HEK293T (cell line): ENCODE results near the gene CIB4.

Experiments used
- ARNT ChIP-seq: fragments of 450-650 bp; IDR thresholded peaks from 2 replicates; pipeline ENCODE4 v1.6.1; 2017; ENCODE audit warnings: mild to moderate bottlenecking
- BHLHE40 ChIP-seq: fragments of 450-650 bp; IDR thresholded peaks from 2 replicates; pipeline ENCODE4 v1.6.1; 2016; ENCODE audit warnings: mild to moderate bottlenecking, moderate library complexity, borderline replicate concordance
- CTBP1 ChIP-seq: fragments of 450-650 bp; IDR thresholded peaks from 2 replicates; pipeline ENCODE4 v1.6.1; 2016; ENCODE audit warnings: borderline replicate concordance
- ELF4 ChIP-seq: fragments of 450-650 bp; IDR thresholded peaks from 2 replicates; pipeline ENCODE4 v1.6.1; 2017; ENCODE audit warnings: antibody characterized with exemption
- FOXA1 ChIP-seq: fragments of 450-650 bp; IDR thresholded peaks from 2 replicates; pipeline ENCODE4 v1.6.1; 2016; ENCODE audit warnings: mild to moderate bottlenecking
- FOXK2 ChIP-seq: fragments of 450-650 bp; IDR thresholded peaks from 2 replicates; pipeline ENCODE4 v1.6.1; 2016; ENCODE audit warnings: mild to moderate bottlenecking
- LEF1 ChIP-seq: fragments of 450-650 bp; IDR thresholded peaks from 2 replicates; pipeline ENCODE4 v1.6.1; 2017; ENCODE audit warnings: mild to moderate bottlenecking, borderline replicate concordance
- SP1 ChIP-seq: fragments of 450-650 bp; IDR thresholded peaks from 2 replicates; pipeline ENCODE4 v1.6.1; 2017
- SUZ12 ChIP-seq: fragments of 450-650 bp; IDR thresholded peaks from 2 replicates; pipeline ENCODE4 v1.6.1; 2016; ENCODE audit warnings: mild to moderate bottlenecking
- TARDBP ChIP-seq: fragments of 450-650 bp; IDR thresholded peaks from 2 replicates; pipeline ENCODE4 v1.6.1; 2016
- TF ChIP-seq, protein P1 (sequence below): fragments of 450-650 bp; IDR thresholded peaks from 2 replicates; pipeline ENCODE4 v1.6.1; 2016

DNA sequence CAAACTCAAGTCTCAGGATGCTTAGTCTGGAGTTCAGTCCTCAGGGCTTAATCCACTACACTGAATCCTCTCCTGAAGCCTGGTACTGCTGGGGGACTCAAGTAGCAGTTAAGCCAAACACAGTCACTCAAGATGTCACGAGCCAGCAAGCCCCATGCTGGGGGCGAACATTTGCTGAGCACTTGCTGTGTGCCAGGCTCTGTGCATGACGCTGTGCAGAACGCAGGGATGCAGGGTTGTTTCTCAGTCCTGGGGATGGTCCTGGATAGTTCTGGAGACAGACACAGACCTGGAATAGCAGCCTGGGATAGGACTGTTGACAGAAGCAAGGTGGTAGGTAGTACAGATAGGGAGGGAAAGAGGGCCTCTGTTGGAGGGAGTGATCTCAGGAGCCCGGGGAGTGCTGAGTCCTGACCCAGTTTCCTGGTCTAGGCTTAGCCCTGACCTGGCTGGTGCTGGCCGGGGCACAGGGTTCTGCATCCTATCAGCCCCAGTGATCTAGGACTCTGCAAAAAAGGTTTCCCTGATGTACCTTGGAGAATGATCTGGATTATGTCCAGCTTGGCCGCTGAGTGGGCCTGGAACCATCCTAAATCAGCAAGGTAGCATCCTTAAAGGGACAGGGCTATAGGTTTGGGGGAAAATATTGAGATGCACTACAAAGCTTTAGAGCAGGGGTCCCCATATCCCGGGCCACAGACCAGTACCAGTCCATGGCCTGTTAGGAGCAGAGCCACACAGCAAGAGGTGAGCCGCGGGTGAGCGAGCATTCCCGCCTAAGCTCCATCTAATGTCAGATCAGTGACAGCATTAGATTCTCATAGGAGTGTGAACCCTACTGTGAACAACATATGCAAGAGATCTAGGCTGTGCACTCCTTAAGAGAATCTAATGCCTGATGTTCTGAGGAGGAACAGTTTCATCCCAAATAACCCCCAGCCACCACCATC, 108.6 kb downstream of the CIB4 start:
- TF ChIP-seq SP1: no peak
- TF ChIP-seq ELF4: no peak
- TF ChIP-seq SUZ12: no peak
- TF ChIP-seq BHLHE40: no peak
- TF ChIP-seq, protein P1, sequence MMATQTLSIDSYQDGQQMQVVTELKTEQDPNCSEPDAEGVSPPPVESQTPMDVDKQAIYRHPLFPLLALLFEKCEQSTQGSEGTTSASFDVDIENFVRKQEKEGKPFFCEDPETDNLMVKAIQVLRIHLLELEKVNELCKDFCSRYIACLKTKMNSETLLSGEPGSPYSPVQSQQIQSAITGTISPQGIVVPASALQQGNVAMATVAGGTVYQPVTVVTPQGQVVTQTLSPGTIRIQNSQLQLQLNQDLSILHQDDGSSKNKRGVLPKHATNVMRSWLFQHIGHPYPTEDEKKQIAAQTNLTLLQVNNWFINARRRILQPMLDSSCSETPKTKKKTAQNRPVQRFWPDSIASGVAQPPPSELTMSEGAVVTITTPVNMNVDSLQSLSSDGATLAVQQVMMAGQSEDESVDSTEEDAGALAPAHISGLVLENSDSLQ: no peak
- TF ChIP-seq CTBP1: no peak
- TF ChIP-seq FOXA1: no peak
- TF ChIP-seq ARNT: no peak
- no peak for TF ChIP-seq TARDBP
- no peak for TF ChIP-seq FOXK2
- TF ChIP-seq LEF1: no peak
